HG03060 (cell line): Measurements from ENCODE around the gene GRPR.
"Not testable (repeated sequence)": the region's sequence is repeated elsewhere in the genome, so short reads cannot be mapped to it uniquely, and the experiment has no call there.

Source experiments
- ATAC-seq: cut with Tn5 transposase; IDR thresholded peaks from one replicate; pipeline ENCODE4 v1.9.1; 2021; ENCODE audit warnings: low read depth, moderate number of reproducible peaks; ENCODE audit not compliant: unreplicated experiment

GRPR gene

DNA sequence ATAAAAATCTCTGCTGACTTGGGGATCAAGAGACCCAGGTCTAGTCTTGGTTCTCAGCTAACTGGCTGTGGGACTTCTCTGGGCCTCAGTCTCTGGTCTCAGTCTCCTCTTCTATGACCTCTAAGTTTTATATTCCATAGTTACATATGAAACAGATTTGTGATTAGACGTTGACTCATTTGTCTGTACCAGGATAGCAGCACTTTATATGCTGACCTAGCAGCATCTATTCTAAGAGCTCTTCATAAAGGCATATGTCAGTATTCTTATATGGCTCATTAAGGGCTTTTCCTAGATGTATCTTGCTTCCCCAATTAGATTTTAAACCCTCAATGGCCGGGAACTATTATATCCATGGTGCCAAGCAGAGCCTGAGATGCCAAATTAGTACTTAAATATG lies 12.7 kb downstream of the GRPR start:
- no peak for ATAC-seq

- ATAC-seq = no peak
Measured at GRCh38 chrX:16137416-16138107, 14.2 kb downstream of the GRPR start.

DNA sequence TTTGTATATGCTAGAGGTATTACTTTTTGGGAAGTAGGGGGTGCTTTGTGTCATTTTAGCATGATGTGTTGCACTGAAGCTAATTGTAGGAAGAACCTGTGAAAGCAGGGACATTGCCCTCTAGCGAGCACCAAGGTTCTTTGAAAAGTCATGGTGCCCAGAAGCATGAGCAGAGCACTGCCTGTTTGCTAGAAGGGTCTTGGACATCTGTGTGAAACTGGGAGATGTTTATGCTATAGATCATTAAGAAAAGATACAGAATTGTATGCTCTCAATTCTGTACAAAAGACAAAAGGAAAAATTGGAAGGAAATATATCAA lies 14.7 kb downstream of the GRPR start:
- no peak for ATAC-seq

GRCh38 chrX:16140448-16140847 lies 17.1 kb downstream of the GRPR start:
- no peak for ATAC-seq

GRCh38 chrX:16140983-16141382 lies 17.6 kb downstream of the GRPR start:
- no peak for ATAC-seq

DNA sequence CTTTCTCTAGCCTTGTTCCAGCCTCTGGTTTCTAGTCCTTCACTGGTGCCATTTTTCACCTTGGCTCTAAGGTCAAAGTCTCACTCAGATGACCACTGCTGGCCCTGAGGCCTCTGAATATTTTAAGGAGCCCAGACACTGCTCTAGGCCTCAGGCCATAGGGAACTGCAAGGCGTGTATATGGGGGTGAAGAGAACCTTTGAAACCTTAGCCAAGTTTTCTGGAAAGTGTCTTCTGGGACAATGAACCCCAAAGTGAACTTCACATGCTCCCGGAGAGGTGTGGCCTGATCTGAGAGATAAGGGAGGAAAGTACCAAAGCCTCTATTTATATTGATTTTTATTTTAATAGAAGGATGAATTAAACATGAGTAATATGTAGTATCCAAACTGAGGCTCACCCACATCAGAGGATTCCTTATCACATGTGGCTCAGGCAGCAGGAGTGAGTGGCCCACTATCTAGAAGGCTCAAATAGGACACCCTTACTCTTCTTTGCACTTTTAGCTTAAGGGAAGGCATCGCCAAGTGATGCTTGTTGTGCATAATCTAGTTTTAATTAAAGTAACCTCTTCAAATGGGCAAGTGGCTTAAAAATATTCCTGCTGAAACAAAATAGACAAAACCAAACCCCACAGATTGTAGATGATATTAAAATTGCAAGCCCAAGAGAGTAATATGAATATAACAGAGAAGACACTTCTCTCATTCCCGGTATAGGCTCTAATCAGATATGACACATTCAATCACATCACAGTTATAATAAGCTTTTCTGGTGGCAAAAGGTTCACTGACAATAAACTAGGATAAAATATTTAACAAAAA lies 18.3 kb downstream of the GRPR start:
- ATAC-seq = no peak

GRCh38 chrX:16142246-16142558 lies 18.8 kb downstream of the GRPR start:
- no peak for ATAC-seq

GRCh38 chrX:16143968-16144367 lies 20.6 kb downstream of the GRPR start:
- ATAC-seq = no peak

DNA sequence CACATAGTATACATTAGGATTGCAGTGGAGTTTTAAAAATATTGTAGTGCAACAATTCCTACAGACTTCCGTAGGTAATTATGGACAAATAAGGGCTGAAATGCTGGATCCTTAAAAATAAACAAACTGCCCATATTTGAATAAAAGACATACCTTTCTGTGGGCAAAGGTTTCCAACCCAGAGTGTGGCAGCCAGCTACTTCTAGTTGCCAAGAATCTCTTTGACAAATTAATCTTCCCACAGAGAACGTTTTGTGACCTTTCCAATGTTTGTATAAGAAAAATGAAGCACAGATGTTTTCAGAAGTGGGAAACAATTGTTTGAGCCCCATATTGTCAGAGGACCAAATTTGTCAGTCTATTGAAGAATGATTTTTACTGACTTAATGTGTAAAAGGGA lies 21.1 kb downstream of the GRPR start:
- ATAC-seq = no peak

- not testable (repeated sequence) for ATAC-seq
Measured at GRCh38 chrX:16145093-16145492, 21.7 kb downstream of the GRPR start.

GRCh38 chrX:16145656-16146055 lies 22.3 kb downstream of the GRPR start:
- no peak for ATAC-seq

DNA sequence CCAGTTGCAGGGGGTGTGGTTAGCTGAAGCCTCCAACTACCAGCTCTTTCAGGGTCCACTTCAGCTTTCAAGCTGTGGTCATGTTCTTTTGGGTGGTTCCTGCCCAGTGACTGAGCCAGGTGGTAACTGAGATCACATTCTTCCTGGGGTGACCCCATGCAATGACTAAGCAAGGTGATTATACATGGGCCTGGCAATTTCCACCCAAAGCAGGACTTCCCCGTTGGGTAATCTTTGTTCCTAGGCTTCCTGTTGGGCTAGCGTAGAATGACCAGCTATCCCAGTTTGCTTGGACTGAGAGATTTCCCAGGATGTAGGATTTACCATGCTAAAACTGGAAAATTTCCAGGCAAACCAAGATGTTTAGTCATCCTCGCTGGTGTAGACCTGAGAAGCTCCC lies 25.5 kb downstream of the GRPR start:
- ATAC-seq = no peak

- ATAC-seq = no peak
Measured at GRCh38 chrX:16155581-16156096, 32.3 kb downstream of the GRPR start.

DNA sequence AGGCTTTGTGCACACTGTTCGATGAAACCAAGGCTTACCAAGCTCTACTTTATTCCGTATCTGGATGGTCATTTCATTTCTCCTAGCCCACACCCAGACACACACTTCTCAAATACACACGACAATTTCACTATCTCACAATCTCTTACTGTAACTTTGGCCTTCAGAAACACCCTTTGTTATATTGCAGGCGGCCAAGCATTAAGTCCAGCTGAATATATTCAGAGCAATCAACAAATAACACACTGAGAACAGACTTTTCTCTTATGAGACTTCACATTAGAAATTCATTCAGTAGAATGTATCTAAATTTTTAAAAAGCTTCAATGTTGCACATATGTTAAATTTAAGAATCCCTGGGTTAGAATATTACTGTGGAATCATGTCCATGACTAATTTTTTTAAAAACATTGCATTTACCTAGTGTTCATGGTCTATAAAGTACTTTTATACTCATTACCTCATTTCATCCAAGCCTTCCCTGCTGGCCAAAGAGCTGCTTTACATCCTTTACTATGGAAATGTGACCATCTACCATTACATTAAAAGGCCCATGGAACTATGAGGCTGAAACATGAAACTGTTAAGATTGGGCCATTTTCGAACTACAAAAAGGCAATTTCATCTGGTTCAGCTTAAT lies 33.4 kb downstream of the GRPR start:
- no peak for ATAC-seq

- ATAC-seq = no peak
Measured at GRCh38 chrX:16160729-16161128, 37.4 kb downstream of the GRPR start.

- not testable (repeated sequence) for ATAC-seq
Measured at GRCh38 chrX:16161173-16161572, 37.8 kb downstream of the GRPR start.

- ATAC-seq = no peak
Measured at GRCh38 chrX:16162391-16162790, 39.0 kb downstream of the GRPR start.

GRCh38 chrX:16164748-16165147 lies 41.4 kb downstream of the GRPR start:
- no peak for ATAC-seq

- ATAC-seq = no peak
Measured at GRCh38 chrX:16167181-16167580, 43.8 kb downstream of the GRPR start, which contains the start of gene MAGEB17. TSS of gene MAGEB17 (plus strand) at chrX:16167481. CDS start at chrX:16170383, 2,902 bp downstream.

DNA sequence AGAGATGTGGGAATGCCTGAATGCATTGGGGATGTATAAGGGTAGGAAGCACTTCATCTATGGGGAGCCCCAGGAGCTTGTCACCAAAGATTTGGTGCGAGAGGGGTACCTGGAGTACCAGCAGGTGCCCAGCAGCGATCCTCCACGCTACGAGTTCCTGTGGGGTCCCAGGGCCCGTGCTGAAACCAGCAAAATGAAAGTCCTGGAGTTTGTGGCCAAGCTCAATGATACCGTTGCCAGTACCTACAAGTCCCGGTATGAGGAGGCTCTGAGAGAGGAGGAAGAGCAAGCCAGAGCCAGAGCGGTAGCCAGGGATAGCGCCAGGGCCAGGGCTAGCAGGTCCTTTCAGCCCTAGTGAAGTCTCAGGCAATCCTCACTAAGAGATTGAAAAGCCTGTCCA lies 47.7 kb downstream of the GRPR start:
- ATAC-seq = no peak

- ATAC-seq = no peak
Measured at GRCh38 chrX:16171944-16172343, 48.6 kb downstream of the GRPR start.

- no peak for ATAC-seq
Measured at GRCh38 chrX:16172391-16172790, 49.0 kb downstream of the GRPR start.
